ENCODE measurements around the gene DLX4.

DLX4 gene

DNA sequence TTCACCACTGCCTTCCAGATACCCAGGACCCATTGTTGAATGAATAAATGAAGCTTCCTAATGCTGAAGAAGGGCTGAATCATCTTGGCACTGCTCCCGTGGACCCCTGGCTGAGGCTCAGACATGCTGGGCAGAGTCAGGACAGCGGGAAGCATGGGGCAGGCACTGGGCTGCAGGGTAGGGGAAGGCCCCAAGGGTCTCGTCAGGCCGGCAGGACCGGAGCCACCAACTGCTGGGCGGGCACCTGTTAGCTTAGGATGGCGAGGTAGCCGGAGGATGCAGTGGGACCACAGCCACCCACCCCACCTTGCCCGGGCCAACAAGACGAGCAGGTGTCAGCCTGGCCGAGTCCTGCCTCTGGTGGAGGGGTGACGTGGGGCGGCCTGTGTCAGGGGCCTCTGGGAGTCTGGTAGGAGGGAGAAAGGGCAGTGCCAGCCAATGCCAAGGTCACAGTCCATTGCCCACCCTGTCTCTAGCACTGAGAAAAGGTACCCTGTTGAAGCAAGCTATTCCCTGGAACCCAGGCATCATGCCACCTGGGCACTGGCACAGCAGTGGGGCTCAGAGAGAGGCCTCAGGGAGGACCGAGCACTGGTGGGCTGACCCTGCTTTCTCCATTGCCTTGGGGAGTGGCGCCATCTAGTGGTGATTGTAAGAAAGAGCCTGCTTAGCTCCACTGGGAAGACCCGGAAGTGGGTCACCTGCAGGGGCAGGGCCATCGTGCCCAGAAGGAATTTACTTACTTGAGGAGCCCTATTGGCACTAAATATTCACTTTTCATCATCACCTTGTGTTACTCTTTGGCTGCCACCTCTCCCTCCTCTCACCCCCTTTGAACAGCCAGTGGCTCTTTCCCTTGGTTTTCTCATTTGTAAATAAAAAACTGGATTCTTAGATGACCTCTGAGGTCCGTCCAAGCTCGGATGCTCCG, 29.0 kb downstream of the DLX4 start:
- in situ Hi-C loops (cut with HindIII; ENCODE audit: low sequenced_read_pairs) = loop anchor here (5.0 kb wide), 2 partner anchors 79 to 116 kb away; no protein-coding TSS in a partner anchor

DNA sequence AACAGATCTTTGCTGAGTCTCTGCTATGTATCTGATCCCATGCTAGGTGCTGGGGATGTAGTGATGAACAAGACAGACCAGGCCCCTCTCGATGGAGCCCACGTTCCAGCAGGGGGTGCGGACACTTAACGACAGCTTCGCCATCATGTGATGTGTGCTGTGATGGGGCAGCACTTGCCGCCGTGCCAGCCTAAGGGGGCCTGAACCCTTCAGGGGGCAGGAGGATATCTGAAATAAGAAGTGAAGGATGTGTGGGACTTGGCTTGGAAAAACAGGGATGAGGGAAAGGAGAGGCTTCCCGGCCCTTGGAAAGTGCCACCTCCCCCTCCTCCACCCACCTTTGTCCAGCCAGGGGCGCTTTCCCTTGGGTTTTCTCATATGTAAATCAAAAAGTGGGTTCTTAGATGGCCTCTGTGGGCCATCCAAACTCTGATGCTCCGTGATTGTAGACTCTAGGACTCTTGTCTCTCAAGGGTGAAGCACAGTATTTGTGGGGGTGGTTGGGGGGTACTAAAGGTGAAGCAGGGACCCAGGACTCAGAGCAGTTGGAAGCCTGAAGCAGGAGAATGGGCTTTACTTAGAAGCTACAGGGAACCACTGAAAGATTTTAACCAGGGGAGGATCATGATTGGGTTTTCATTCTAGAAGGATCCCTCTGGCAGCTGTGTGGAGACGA, 30.0 kb downstream of the DLX4 start:
- in situ Hi-C loops (cut with HindIII; ENCODE audit: low sequenced_read_pairs) = loop anchor here (5.0 kb wide), 2 partner anchors 78 to 117 kb away; no protein-coding TSS in a partner anchor

GRCh38 chr17:50003911-50004310, 34.9 kb downstream of the DLX4 start:
- in situ Hi-C loops (cut with HindIII; ENCODE audit: low sequenced_read_pairs) = no loop called here

- in situ Hi-C loops (cut with HindIII; ENCODE audit: low sequenced_read_pairs) = no loop called here
Observed at GRCh38 chr17:50009282-50009681, 40.3 kb downstream of the DLX4 start.

GRCh38 chr17:50013079-50013478, 44.1 kb downstream of the DLX4 start:
- in situ Hi-C loops (cut with HindIII; ENCODE audit: low sequenced_read_pairs) = no loop called here

- in situ Hi-C loops (cut with HindIII; ENCODE audit: low sequenced_read_pairs) = no loop called here
Observed at GRCh38 chr17:50014471-50015088, 45.6 kb downstream of the DLX4 start.

DNA sequence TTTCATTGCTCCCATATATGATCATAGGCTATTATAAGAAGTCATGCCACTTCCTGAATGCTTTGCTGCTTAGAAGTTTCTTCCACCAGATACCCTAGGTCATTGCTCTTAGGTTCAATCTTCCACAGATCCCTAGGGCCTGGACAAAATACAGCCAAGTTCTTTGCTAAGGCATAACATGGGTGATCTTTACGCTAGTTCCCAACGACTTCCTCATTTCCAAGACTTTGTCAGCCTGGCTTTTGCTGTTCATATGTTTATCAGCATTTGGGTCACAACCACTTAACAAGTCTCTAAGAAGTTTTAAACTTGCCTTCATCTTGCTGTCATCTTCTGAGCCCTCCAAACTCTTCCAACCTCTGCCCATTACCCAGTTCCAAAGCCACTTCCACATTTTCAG, 46.2 kb downstream of the DLX4 start:
- in situ Hi-C loops (cut with HindIII; ENCODE audit: low sequenced_read_pairs) = no loop called here

GRCh38 chr17:50018909-50019308, 49.9 kb downstream of the DLX4 start:
- in situ Hi-C loops (cut with HindIII; ENCODE audit: low sequenced_read_pairs) = no loop called here

DNA sequence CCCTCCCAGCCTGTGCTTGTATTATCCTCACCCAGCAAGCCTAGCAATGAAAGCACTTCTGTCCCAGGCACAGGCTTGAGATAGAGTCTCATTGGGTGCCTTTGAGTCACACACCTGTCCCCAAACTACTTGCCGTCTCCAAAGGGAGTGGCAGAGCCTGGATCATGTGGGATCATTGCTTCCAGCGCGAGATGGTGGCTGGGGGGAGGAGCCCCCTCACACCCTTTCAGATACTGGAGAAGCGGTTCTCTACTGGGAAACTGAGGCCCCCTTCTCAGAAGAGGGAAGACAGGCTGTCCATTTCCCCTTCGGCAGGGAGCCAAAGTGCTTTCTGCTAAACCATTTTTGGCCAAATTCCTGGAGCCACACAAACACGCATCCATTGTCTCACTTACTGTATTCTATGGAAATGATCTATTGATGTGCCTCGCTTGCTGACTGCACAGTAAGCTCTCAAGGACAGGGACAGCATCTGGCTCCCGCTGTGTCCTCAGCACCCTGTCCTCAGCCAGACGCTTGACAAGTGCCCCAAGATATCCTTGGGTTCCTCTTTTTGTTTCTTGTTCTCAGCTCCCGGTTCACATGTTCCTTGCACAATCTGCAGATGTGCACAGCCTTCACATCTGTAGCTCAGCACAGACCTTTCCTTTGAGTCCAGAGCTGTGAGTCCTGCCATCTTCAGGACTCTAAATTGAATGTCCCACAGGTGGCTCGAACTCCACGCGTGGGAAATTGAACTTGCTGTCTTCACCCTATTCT, 52.0 kb downstream of the DLX4 start:
- in situ Hi-C loops (cut with HindIII; ENCODE audit: low sequenced_read_pairs) = no loop called here

DNA sequence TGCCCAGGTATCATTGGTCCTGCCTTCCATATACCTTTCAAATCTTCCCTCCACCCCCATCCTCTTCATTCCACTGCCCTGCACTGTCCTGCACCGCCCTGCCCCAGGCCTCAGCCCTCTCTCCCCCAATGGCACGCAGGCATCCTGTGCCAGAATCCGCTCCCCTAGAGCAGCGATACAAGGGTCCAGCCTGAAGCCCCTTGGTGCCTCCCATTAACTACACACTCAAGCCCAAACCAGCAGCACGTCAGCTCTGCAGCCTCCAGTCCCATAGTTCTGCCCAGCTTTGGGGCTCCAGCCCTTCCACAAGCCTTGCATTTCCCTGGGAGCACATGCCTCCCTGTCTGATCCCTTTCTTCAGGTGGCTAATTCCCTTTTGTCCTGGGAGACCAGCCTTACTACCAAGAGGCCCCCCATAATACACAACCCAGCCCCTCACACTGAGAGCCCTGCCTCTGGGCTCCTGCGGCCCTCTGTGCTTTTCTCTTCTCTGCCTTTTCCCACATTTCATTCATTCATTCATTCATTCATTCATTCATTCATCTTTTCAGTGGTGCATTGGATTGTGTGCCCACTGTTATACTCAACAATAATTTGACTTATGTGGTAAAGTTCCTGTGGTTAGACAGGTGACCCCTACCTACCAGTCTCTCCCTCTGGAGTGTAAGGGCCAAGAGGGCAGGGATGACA, 52.8 kb downstream of the DLX4 start:
- in situ Hi-C loops (cut with HindIII; ENCODE audit: low sequenced_read_pairs) = no loop called here

DNA sequence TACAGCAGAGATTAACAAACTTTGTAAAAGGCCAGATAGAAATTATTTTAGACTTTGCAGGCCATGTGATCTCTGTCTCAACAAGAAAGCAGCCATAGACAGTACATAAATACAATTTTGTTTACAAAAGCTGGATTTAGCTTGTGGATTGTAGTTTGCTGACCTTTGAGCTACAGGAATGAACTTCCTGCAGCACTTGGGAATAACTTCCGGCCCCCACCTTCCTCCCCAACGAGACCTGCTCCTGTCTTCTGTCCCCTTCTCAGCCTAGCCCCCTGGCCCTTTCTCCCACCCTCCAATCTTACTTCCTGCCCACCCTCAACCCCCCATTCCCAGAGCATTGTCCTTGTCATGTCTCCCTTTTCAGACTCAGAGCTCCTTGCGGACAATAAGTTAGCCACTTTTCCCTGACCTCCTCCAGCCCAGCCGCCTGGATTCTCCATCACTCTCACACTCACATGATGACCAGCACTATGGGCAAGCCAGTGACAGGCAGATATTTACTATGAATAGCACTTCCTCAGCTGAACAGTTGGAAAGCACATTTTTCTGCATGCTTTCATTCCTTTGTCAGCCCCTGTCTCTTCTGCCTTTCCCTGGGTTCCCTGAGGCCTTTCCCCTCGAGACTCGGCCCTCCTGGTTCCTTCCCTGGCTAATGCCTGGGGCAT, 53.6 kb downstream of the DLX4 start:
- in situ Hi-C loops (cut with HindIII; ENCODE audit: low sequenced_read_pairs) = no loop called here

DNA sequence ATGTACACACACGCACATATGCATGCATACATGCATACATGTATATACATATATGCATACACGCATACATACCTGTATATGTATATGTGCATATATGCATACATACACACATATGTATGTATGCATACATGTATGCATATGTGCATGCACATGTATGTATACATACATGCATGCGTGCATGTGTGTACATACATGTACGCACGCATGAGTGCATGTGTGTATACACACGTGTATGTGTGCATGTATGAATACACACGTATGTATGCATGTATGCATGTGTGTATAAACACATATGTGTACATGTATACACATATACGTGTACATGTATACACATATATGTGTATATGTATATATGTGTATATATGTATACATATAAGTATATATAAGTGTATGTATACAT, 54.5 kb downstream of the DLX4 start:
- in situ Hi-C loops (cut with HindIII; ENCODE audit: low sequenced_read_pairs) = no loop called here
